Lower lobe of right lung (tissue), 2 donors: Measurements from ENCODE around the gene HAPLN2. TPM values are rescaled to one million over a fixed set of nuclear protein-coding genes. Genes with fewer than 3 reads are reported as not detected.

ENCODE experiments used
- ATAC-seq, 2 donors: fragments of 200-7000 bp; cut with Tn5 transposase; one replicate each; pipeline ENCODE4 v1.9.1; 2020 to 2022; ENCODE audit warnings: mild to moderate bottlenecking in 2 of 2, moderate library complexity in 2 of 2
- DNase-seq: peaks from one replicate; pipeline ENCODE4 v3.0.0-alpha.2; 2020
- H3K27ac ChIP-seq: fragments of 200-600 bp; one replicate; pipeline ENCODE4 v1.8.0; 2022
- H3K27me3 ChIP-seq: fragments of 200-600 bp; one replicate; pipeline ENCODE4 v1.8.0; 2022; ENCODE audit warnings: low read depth
- H3K36me3 ChIP-seq: fragments of 200-600 bp; one replicate; pipeline ENCODE4 v1.8.0; 2022; ENCODE audit warnings: mild to moderate bottlenecking
- H3K4me1 ChIP-seq: fragments of 200-600 bp; one replicate; pipeline ENCODE4 v1.8.0; 2022
- H3K4me3 ChIP-seq: fragments of 200-600 bp; one replicate; pipeline ENCODE4 v1.8.0; 2022; ENCODE audit warnings: mild to moderate bottlenecking
- H3K9me3 ChIP-seq: fragments of 200-600 bp; one replicate; pipeline ENCODE4 v1.8.0; 2022
- CTCF ChIP-seq: fragments of 200-600 bp; IDR thresholded peaks from one replicate; pipeline ENCODE4 v1.8.0; 2022; ENCODE audit warnings: antibody characterized with exemption, mild to moderate bottlenecking
- intact Hi-C: fragments of 100-400 bp; cut with DNase I; formaldehyde crosslinking; loops from one replicate; pipeline ENCODE4 v1.11.0; 2022
- total RNA-seq: library from RNA; stranded (reverse); fragmentation: NEBNext Ultra II Directional; extraction: Animal tissue kit (Norgen Biotek cat#: 25700); gene quantifications from one replicate; pipeline ENCODE4 v1.2.1, GENCODE V29; 2021
- donor health status: DM: no; HTN: yes; CAD: no; lungs with severe emphysema.

Gene HAPLN2
- total RNA-seq, 1 donor from 2014 or later: 0.21 TPM

- Histone ChIP-seq H3K36me3 (no peaks in the 10 kb centered on the region), H3K27ac (no peak overlapping the region), H3K4me1 (peaks cover 12% of the 10 kb centered on the region), H3K9me3 (no peaks in the 10 kb centered on the region), H3K27me3 (peaks cover 81% of the 10 kb centered on the region), H3K4me3 (no peak overlapping the region)
- no peak for TF ChIP-seq CTCF
- ATAC-seq (no peak), DNase-seq (no peak)
- intact Hi-C loops: no loop called here
These were observed 25.8 kb downstream of the HAPLN2 start for GRCh38 chr1:156645056-156645455.

GRCh38 chr1:156645666-156646065, 26.5 kb downstream of the HAPLN2 start:
- no peak overlapping the region for H3K27ac ChIP-seq
- TF ChIP-seq CTCF: no peak
- H3K36me3 ChIP-seq: no peaks in the 10 kb centered on the region
- H3K27me3 ChIP-seq: peaks cover 78% of the 10 kb centered on the region
- intact Hi-C loops: no loop called here
- DNase-seq (no peak), ATAC-seq (no peak)
- H3K4me1 ChIP-seq: peaks cover 12% of the 10 kb centered on the region
- no peaks in the 10 kb centered on the region for H3K9me3 ChIP-seq
- H3K4me3 ChIP-seq: no peak overlapping the region

- H3K27ac ChIP-seq: no peak overlapping the region
- no peak overlapping the region for H3K4me3 ChIP-seq
- no peak for TF ChIP-seq CTCF
- intact Hi-C loops: no loop called here
- DNase-seq (no peak), ATAC-seq (no peak)
- H3K27me3 ChIP-seq: peaks cover 75% of the 10 kb centered on the region
- H3K36me3 ChIP-seq: no peaks in the 10 kb centered on the region
- H3K9me3 ChIP-seq: no peaks in the 10 kb centered on the region
- peaks cover 7% of the 10 kb centered on the region for H3K4me1 ChIP-seq
These were observed 27.6 kb downstream of the HAPLN2 start for GRCh38 chr1:156646738-156647211.

- no peak overlapping the region for H3K4me3 ChIP-seq
- DNase-seq (no peak), ATAC-seq (no peak)
- peaks cover 75% of the 10 kb centered on the region for H3K27me3 ChIP-seq
- no peak overlapping the region for H3K27ac ChIP-seq
- intact Hi-C loops: no loop called here
- TF ChIP-seq CTCF: no peak
- no peaks in the 10 kb centered on the region for H3K9me3 ChIP-seq
- no peaks in the 10 kb centered on the region for H3K36me3 ChIP-seq
- H3K4me1 ChIP-seq: peaks cover 1% of the 10 kb centered on the region
These were observed 28.1 kb downstream of the HAPLN2 start for GRCh38 chr1:156647351-156647750.

GRCh38 chr1:156648496-156648895, 29.3 kb downstream of the HAPLN2 start:
- Histone ChIP-seq H3K4me3 (no peak overlapping the region), H3K36me3 (no peaks in the 10 kb centered on the region), H3K27me3 (peaks cover 68% of the 10 kb centered on the region), H3K9me3 (no peaks in the 10 kb centered on the region), H3K4me1 (no peaks in the 10 kb centered on the region), H3K27ac (no peak overlapping the region)
- no peak for ATAC-seq
- DNase-seq: no peak
- no peak for TF ChIP-seq CTCF
- intact Hi-C loops: no loop called here

- H3K36me3 ChIP-seq: no peaks in the 10 kb centered on the region
- intact Hi-C loops: no loop called here
- H3K27ac ChIP-seq: no peak overlapping the region
- TF ChIP-seq CTCF: no peak
- DNase-seq (no peak), ATAC-seq (no peak)
- no peak overlapping the region for H3K4me3 ChIP-seq
- H3K4me1 ChIP-seq: no peaks in the 10 kb centered on the region
- H3K27me3 ChIP-seq: peaks cover 69% of the 10 kb centered on the region
- H3K9me3 ChIP-seq: no peaks in the 10 kb centered on the region
These were observed 29.7 kb downstream of the HAPLN2 start for GRCh38 chr1:156648951-156649350.
